Panc1 (cell line): Measurements from ENCODE around the gene GBP3. TPM values are rescaled to one million over a fixed set of nuclear protein-coding genes. Genes with fewer than 3 reads are reported as not detected.
"Not testable (repeated sequence)": the region's sequence is repeated elsewhere in the genome, so short reads cannot be mapped to it uniquely, and the experiment has no call there.

Source experiments
- ATAC-seq: fragments of 200-7000 bp; cut with Tn5 transposase; 2 replicates; pipeline ENCODE4 v1.9.1; 2020; ENCODE audit warnings: mild to moderate bottlenecking, moderate library complexity
- BruUV-seq: library from RNA; stranded (reverse); fragments of 400-500 nt; replicated peaks from 2 replicates; lab custom pipeline; 2021; lab: Mats Ljungman, UMichigan
- CTCF ChIA-PET: fragments of 300-600 bp; sonication (Branson Sonifier 250); formaldehyde crosslinking; loops from one replicate; lab custom pipeline; 2022; ENCODE audit warnings: antibody characterized with exemption; lab: Charles Lee
- POLR2A ChIA-PET: fragments of 300-600 bp; sonication (Branson Sonifier 250); formaldehyde crosslinking; loops from one replicate; lab custom pipeline; 2022; ENCODE audit warnings: antibody characterized with exemption; lab: Charles Lee
- DNase-seq: peaks from one replicate; pipeline ENCODE4 v3.0.0-alpha.2; 2010; ENCODE audit warnings: low read depth, low spot score
- H3K27ac ChIP-seq: 2 replicates; pipeline ENCODE4 v1.5.1; 2011; ENCODE audit warnings: mild to moderate bottlenecking, low read length, inconsistent platforms
- H3K27me3 ChIP-seq: fragments of 200-500 bp; sonication (Bioruptor generic); 2 replicates; pipeline ENCODE4 v1.6.0; 2014; ENCODE audit warnings: low read length, inconsistent platforms; ENCODE audit not compliant: control insufficient read depth, insufficient read depth
- H3K36me3 ChIP-seq: fragments of 200-500 bp; sonication (Bioruptor generic); 2 replicates; pipeline ENCODE4 v1.5.1; 2014; ENCODE audit warnings: inconsistent platforms, mild to moderate bottlenecking, low read length, moderate library complexity; ENCODE audit not compliant: control insufficient read depth, insufficient read depth
- H3K4me1 ChIP-seq: 2 replicates; pipeline ENCODE4 v1.5.1; 2011; ENCODE audit warnings: inconsistent platforms, mild to moderate bottlenecking, low read length, moderate library complexity; ENCODE audit not compliant: control insufficient read depth, insufficient read depth
- H3K4me3 ChIP-seq, 2 experiments: 2 replicates each; pipeline ENCODE4 v1.5.1; 2011 to 2012; ENCODE audit warnings: low read depth in 2 of 2, low read length in 2 of 2, mild to moderate bottlenecking in 2 of 2, inconsistent platforms in 1 of 2, moderate library complexity in 1 of 2
- H3K9me3 ChIP-seq: fragments of 200-500 bp; sonication (Bioruptor generic); 2 replicates; pipeline ENCODE4 v1.5.1; 2014; ENCODE audit warnings: low read depth, mild to moderate bottlenecking, inconsistent platforms, low read length, moderate library complexity; ENCODE audit not compliant: control insufficient read depth, insufficient read depth
- CTCF ChIP-seq: fragments of 450-650 bp; IDR thresholded peaks from 2 replicates; pipeline ENCODE4 v1.5.1; 2017; ENCODE audit warnings: mild to moderate bottlenecking
- POLR2AphosphoS5 ChIP-seq: IDR thresholded peaks from 2 replicates; pipeline ENCODE4 v1.6.1; 2012; ENCODE audit warnings: mild to moderate bottlenecking, low read depth, low read length, moderate library complexity
- REST ChIP-seq, 2 experiments: IDR thresholded peaks; 2 replicates each; pipeline ENCODE4 v1.6.1; 2011 to 2012; ENCODE audit warnings: low read depth in 2 of 2, control low read depth in 1 of 2, low read length in 1 of 2, mild to moderate bottlenecking in 1 of 2, moderate library complexity in 1 of 2; ENCODE audit not compliant: insufficient read depth in 1 of 2
- SIN3A ChIP-seq: IDR thresholded peaks from 2 replicates; pipeline ENCODE4 v1.6.1; 2012; ENCODE audit warnings: low read depth, mild to moderate bottlenecking, low read length, moderate library complexity, borderline replicate concordance; ENCODE audit not compliant: insufficient read depth
- TCF7L2 ChIP-seq: IDR thresholded peaks from 2 replicates; pipeline ENCODE4 v1.6.1; 2011; ENCODE audit warnings: mild to moderate bottlenecking, low read depth, low read length, inconsistent platforms
- in situ Hi-C: cut with HindIII; loops from 2 replicates; pipeline ENCODE4 v1.10.0; 2016; ENCODE audit warnings: low sequenced_read_pairs, low pct_unique_long_range_greater_than_20kb
- intact Hi-C: fragments of 100-400 bp; cut with micrococcal nuclease; formaldehyde crosslinking; loops from one replicate; pipeline ENCODE4 v1.10.0; 2022; ENCODE audit not compliant: unreplicated experiment
- total RNA-seq: library from RNA; stranded (reverse); gene quantifications from one replicate; pipeline ENCODE4 v1.2.1, GENCODE V29; 2021; ENCODE audit not compliant: unreplicated experiment

GBP3 gene
- total RNA-seq, 1 experiment from 2014 or later: 2.5 TPM

- Histone ChIP-seq H3K36me3 (no peaks in the 10 kb centered on the region), H3K4me3 (no peak overlapping the region), H3K4me1 (no peaks in the 10 kb centered on the region), H3K27me3 (no peaks in the 10 kb centered on the region), H3K27ac (no peak overlapping the region), H3K9me3 (no peaks in the 10 kb centered on the region)
- ATAC-seq: no peak
- BruUV-seq: no TSS peak
- no peak for DNase-seq
- intact Hi-C loops: no loop called here
- no peak for TF ChIP-seq CTCF
- CTCF ChIA-PET: no interaction called here
- POLR2A ChIA-PET: no interaction called here
- in situ Hi-C loops: no loop called here
Observed at GRCh38 chr1:89008511-89008910, 14.2 kb downstream of the GBP3 start.

- BruUV-seq: no TSS peak
Observed at GRCh38 chr1:89005286-89006151, 17.1 kb downstream of the GBP3 start.

GRCh38 chr1:89002176-89002575 is 20.5 kb downstream of the GBP3 start:
- DNase-seq, H3K27ac ChIP-seq, ATAC-seq, H3K9me3 ChIP-seq, H3K4me3 ChIP-seq, BruUV-seq, H3K4me1 ChIP-seq, H3K36me3 ChIP-seq, in situ Hi-C loops, POLR2A ChIA-PET, H3K27me3 ChIP-seq: not testable (repeated sequence)
- intact Hi-C loops: loop anchor here (5.0 kb wide), 1 partner anchor 770 kb away; no protein-coding TSS in a partner anchor
- CTCF ChIA-PET: interaction anchor here (0.6 kb wide), 1 partner anchor 19 kb away, joined by 5 read pairs; no protein-coding TSS in a partner anchor

More at GRCh38 chr1:89005286-89006151, 17.1 kb downstream of the GBP3 start:
- ATAC-seq (no peak), DNase-seq (no peak)
- TF ChIP-seq REST (IDR thresholded peaks at IDR 0.05; ENCODE audit: insufficient read depth in 1 of 2, low read depth in 2 of 2, low read length in 1 of 2): no peak
- no peak for TF ChIP-seq SIN3A
- no peak for TF ChIP-seq CTCF
- TF ChIP-seq POLR2AphosphoS5: no peak
- no peak for TF ChIP-seq TCF7L2
- H3K4me1 ChIP-seq: no peaks in the 10 kb centered on the region
- ChIA-PET CTCF (no interaction called here), POLR2A (no interaction called here)
- in situ Hi-C loops (no loop called here), intact Hi-C loops (no loop called here)
- no peaks in the 10 kb centered on the region for H3K36me3 ChIP-seq
- no peak overlapping the region for H3K4me3 ChIP-seq
- H3K9me3 ChIP-seq: no peaks in the 10 kb centered on the region
- H3K27me3 ChIP-seq: no peaks in the 10 kb centered on the region
- H3K27ac ChIP-seq: no peak overlapping the region
